Ovary (tissue), 9 donors: ENCODE results near the gene XPO1. TPM values are rescaled to one million over a fixed set of nuclear protein-coding genes. Genes with fewer than 3 reads are reported as not detected.

ENCODE experiments used
- DNase-seq, 5 donors: peaks; one replicate each; pipeline ENCODE4 v3.0.0-alpha.2; 2019 to 2020
- H3K27ac ChIP-seq, 2 donors: fragments of 200-600 bp; one replicate each; pipeline versions ENCODE4 v1.5.1 to v1.8.0; 2019 to 2022
- H3K27me3 ChIP-seq: fragments of 200-600 bp; one replicate; pipeline ENCODE4 v1.8.0; 2022
- H3K36me3 ChIP-seq: fragments of 200-600 bp; sonication (generic); one replicate; pipeline ENCODE4 v1.5.1; 2019
- H3K4me1 ChIP-seq: one replicate; pipeline ENCODE4 v1.8.1; 2013; ENCODE audit warnings: mild to moderate bottlenecking, moderate library complexity; ENCODE audit not compliant: insufficient read depth
- H3K4me3 ChIP-seq: fragments of 200-600 bp; sonication (generic); one replicate; pipeline ENCODE4 v1.5.1; 2017
- H3K9me3 ChIP-seq, 2 donors: fragments of 200-600 bp in 1 of 2; sonication (generic) in 1 of 2; one replicate each; pipeline versions ENCODE4 v1.5.1 to v1.8.1; 2013 to 2019; ENCODE audit warnings: mild to moderate bottlenecking in 1 of 2, moderate library complexity in 1 of 2
- EP300 ChIP-seq: sonication (generic); formaldehyde crosslinking; IDR thresholded peaks from one replicate; pipeline ENCODE4 v1.6.1; 2017; ENCODE audit warnings: antibody characterized with exemption
- POLR2A ChIP-seq: fragments of 450-650 bp; IDR thresholded peaks from one replicate; pipeline ENCODE4 v1.6.1; 2017; ENCODE audit warnings: antibody characterized with exemption, mild to moderate bottlenecking, moderate library complexity
- WGBS, 3 donors: extraction: QIAGEN DNeasy Blood & Tissue Kit in 1 of 3; methylation state at CpG; one replicate each; pipeline versions ENCODE4 v1.1.5 to v1.1.7; 2013 to 2017; 5-methylcytosine and 5-hydroxymethylcytosine counted together
- intact Hi-C, 4 donors: fragments of 100-400 bp; cut with DNase I; formaldehyde crosslinking; loops; one replicate each; pipeline versions ENCODE4 v1.11.0 to v1.15.1; 2022 to 2023
- polyA plus RNA-seq, 2 donors: library from polyadenylated mRNA; stranded (reverse); fragments of 200-250 nt in 1 of 2; fragments of 350-450 nt in 1 of 2; fragmentation: Illumina TruSeq in 1 of 2; extraction: RNeasy Lipid Tissue Mini Kit (QIAGEN cat#74804) in 1 of 2; gene quantifications; one replicate each; pipeline ENCODE4 v1.2.3, GENCODE V29; 2013 to 2014
- total RNA-seq, 7 donors: library from RNA; depleted of rRNA in 2 of 7; stranded (reverse); fragments of >200 nt in 2 of 7; fragmentation: NEBNext Ultra II Directional in 3 of 7; extraction: Animal tissue kit (Norgen Biotek cat#: 25700) in 3 of 7; gene quantifications; one replicate each; pipeline versions ENCODE4 v1.1.0 to v1.2.4, GENCODE V29; 2016 to 2023
- TF ChIP-seq, protein P1 (sequence below), 3 donors: fragments of 450-650 bp in 2 of 3; fragments of 200-600 bp in 1 of 3; IDR thresholded peaks; one replicate each; pipeline versions ENCODE4 v1.5.1 to v1.8.0; 2016 to 2022; ENCODE audit warnings: antibody characterized with exemption in 3 of 3, mild to moderate bottlenecking in 1 of 3
- donor health status: DM: no; HTN: no; CAD: no; lungs with moderate emphysema.
- donor health status: DM: no; HTN: no; CAD: no.
- donor health status: Bipolar disorder and iron deficiency.
- donor health status: DM: yes; HTN: yes; CAD: no.
- donor health status: DM: no; HTN: no; CAD: no.
- donor health status: DM: yes; HTN: yes; CAD: no.

The XPO1 gene
- total and polyA plus RNA-seq, 9 donors: 48.0 to 211 (median 99.4) TPM

DNA sequence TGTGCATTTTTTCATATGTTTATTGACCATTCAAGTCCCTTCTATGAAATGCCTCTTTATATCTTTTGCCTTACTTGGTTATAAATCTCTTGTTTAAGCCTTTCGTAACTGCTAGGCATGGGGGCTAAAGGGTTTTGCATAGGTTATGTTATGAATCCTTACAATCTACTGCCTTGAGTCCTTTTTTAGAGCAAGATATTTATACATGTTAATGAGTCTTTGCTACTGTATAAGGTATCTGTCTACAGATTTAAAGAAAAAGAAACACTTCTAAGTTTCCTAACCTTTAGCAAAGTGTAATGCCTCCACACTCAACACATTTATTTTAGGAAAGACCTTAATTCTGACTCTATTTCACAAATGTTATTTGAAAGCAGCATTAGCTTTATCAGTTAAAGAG lies 43.6 kb upstream of the XPO1 start:
- WGBS, 3 donors: 87 to 94% (median 92%) methylated on average over 1 of the region's 1 CpG

DNA sequence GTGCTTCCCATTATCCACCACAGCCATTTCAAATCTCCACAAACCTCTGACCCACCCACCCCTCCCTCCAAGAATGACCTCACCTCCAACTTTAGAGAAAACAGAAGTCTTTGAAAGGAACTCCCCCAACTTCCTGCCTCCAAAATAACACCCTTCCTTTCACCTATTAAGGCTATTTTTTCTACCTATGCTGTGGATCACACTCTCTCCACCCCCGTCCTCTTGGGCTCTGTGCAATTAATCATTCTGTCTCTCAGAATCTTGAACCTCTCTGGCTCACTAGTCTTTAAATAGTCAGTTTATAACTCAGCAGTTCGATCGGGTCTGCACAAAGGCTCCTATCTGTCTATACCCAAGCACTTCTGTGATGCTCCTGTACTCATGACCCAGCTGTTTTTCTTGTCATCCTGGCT lies 37.3 kb upstream of the XPO1 start:
- Histone ChIP-seq H3K27ac (no peak overlapping the region), H3K4me3 (no peak overlapping the region), H3K9me3 (no peaks in the 10 kb centered on the region), H3K36me3 (no peaks in the 10 kb centered on the region), H3K4me1 (no peaks in the 10 kb centered on the region), H3K27me3 (no peaks in the 10 kb centered on the region)
- intact Hi-C loops: no loop called here
- no peak for DNase-seq
- TF ChIP-seq EP300 (no peak), POLR2A (no peak)
- TF ChIP-seq, protein P1, sequence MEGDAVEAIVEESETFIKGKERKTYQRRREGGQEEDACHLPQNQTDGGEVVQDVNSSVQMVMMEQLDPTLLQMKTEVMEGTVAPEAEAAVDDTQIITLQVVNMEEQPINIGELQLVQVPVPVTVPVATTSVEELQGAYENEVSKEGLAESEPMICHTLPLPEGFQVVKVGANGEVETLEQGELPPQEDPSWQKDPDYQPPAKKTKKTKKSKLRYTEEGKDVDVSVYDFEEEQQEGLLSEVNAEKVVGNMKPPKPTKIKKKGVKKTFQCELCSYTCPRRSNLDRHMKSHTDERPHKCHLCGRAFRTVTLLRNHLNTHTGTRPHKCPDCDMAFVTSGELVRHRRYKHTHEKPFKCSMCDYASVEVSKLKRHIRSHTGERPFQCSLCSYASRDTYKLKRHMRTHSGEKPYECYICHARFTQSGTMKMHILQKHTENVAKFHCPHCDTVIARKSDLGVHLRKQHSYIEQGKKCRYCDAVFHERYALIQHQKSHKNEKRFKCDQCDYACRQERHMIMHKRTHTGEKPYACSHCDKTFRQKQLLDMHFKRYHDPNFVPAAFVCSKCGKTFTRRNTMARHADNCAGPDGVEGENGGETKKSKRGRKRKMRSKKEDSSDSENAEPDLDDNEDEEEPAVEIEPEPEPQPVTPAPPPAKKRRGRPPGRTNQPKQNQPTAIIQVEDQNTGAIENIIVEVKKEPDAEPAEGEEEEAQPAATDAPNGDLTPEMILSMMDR (IDR thresholded peaks at IDR 0.05): no peak
- WGBS, 3 donors: 20 to 31% (median 20%) methylated on average over 3 of the region's 3 CpGs

More for the DNA sequence above, 43.6 kb upstream of the XPO1 start:
- no peak for DNase-seq
- H3K36me3 ChIP-seq: no peaks in the 10 kb centered on the region
- no peaks in the 10 kb centered on the region for H3K9me3 ChIP-seq
- H3K4me3 ChIP-seq: no peak overlapping the region
- H3K4me1 ChIP-seq: no peaks in the 10 kb centered on the region
- intact Hi-C loops: no loop called here
- H3K27me3 ChIP-seq: no peaks in the 10 kb centered on the region
- no peak overlapping the region for H3K27ac ChIP-seq
- TF ChIP-seq, protein P1 (IDR thresholded peaks at IDR 0.05): no peak
- TF ChIP-seq EP300 (no peak), POLR2A (no peak)

DNA sequence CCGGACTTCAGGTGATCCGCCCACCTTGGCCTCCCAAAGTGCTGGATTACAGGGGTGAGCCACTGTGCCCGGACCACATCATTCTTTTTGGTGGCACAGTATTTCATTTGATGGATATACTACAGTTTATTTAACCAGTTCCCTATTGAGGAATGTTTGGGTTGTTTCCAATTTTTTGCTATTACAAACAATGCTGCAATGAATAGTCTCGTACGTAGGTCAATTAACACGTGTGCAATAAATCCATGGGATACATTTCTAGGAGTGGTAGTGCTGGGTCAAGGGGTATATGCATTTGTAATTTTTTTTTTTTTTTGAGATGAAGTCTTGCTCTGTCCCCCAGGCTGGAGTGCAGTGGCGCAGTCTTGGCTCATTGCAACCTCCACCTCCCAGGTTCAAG lies 28.4 kb upstream of the XPO1 start:
- DNase-seq: no peak
- no peaks in the 10 kb centered on the region for H3K9me3 ChIP-seq
- WGBS, 3 donors: 77 to 81% (median 80%) methylated on average over 7 of the region's 7 CpGs
- TF ChIP-seq POLR2A: no peak
- TF ChIP-seq EP300: no peak
- TF ChIP-seq, protein P1 (IDR thresholded peaks at IDR 0.05): no peak
- H3K4me3 ChIP-seq: no peak overlapping the region
- intact Hi-C loops: no loop called here
- H3K4me1 ChIP-seq: no peaks in the 10 kb centered on the region
- no peak overlapping the region for H3K27ac ChIP-seq
- no peaks in the 10 kb centered on the region for H3K36me3 ChIP-seq
- no peaks in the 10 kb centered on the region for H3K27me3 ChIP-seq

DNA sequence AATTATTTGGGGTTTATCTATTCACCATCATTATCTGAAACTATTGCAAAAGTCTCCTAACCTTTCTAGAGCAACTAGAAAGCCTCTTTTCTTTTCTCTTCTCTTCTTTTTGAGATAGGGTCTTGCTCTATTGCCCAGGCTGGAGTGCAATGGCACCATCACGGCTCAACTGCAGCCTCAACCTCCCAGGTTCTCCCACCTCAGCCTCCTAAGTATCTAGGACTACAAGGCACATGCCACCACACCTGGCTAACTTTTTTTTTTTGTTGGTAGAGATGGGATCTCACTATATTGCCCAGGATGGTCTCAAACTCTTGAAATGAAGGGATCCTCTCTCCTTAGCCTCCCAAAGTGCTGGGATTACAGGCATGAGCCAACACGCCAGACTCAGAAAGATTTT lies 24.5 kb upstream of the XPO1 start:
- H3K4me3 ChIP-seq: no peak overlapping the region
- intact Hi-C loops: no loop called here
- H3K27me3 ChIP-seq: no peaks in the 10 kb centered on the region
- no peaks in the 10 kb centered on the region for H3K36me3 ChIP-seq
- DNase-seq: no peak
- TF ChIP-seq EP300: no peak
- TF ChIP-seq, protein P1 (IDR thresholded peaks at IDR 0.05): no peak
- no peak for TF ChIP-seq POLR2A
- no peaks in the 10 kb centered on the region for H3K4me1 ChIP-seq
- no peaks in the 10 kb centered on the region for H3K9me3 ChIP-seq
- 90 to 96% (median 91%) methylated on average over 2 of the region's 2 CpGs for WGBS, 3 donors
- no peak overlapping the region for H3K27ac ChIP-seq
